ENCODE data around the gene XRN1.

DNA sequence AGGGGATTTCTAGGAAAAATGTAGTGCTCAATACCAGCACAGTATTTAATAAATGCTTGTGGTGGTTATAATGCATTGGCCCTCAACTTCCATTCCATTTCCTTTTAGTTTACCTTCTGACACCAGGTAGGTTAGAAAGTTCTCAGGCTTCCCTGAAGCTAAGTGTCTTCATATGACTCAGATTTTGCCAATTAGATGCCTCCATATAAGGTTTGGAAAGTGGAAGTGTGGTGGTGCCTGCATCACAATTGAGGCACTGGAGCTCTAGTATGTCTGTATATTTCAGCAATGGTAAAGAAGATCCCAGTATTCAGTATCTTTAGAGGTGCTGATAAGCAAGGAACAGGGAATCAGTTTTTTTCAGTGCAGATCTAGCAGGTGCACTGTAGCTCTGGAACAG is 18.3 kb downstream of the XRN1 start:
- no peak for TF ChIP-seq POLR2A (IDR thresholded peaks at IDR 0.05)
- TF ChIP-seq, protein P1, sequence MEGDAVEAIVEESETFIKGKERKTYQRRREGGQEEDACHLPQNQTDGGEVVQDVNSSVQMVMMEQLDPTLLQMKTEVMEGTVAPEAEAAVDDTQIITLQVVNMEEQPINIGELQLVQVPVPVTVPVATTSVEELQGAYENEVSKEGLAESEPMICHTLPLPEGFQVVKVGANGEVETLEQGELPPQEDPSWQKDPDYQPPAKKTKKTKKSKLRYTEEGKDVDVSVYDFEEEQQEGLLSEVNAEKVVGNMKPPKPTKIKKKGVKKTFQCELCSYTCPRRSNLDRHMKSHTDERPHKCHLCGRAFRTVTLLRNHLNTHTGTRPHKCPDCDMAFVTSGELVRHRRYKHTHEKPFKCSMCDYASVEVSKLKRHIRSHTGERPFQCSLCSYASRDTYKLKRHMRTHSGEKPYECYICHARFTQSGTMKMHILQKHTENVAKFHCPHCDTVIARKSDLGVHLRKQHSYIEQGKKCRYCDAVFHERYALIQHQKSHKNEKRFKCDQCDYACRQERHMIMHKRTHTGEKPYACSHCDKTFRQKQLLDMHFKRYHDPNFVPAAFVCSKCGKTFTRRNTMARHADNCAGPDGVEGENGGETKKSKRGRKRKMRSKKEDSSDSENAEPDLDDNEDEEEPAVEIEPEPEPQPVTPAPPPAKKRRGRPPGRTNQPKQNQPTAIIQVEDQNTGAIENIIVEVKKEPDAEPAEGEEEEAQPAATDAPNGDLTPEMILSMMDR (IDR thresholded peaks at IDR 0.05 in 8 of 11, conservative IDR thresholded peaks at IDR 0.05 in 3 of 11): no peak

Measured in spleen (tissue), 7 donors.